Epithelial cell of esophagus (primary cell): ENCODE measurements around the gene SMYD3.
A peak's percentile ranks its signal among the peaks of the same experiment; 100 is the strongest.

Experiments used
- DNase-seq: peaks from one replicate; pipeline ENCODE4 v3.0.0; 2010; ENCODE audit warnings: low read depth
- H3K4me3 ChIP-seq: 2 replicates; pipeline ENCODE4 v1.5.1; 2011; ENCODE audit warnings: mild to moderate bottlenecking, low read length, control low read depth
- TF ChIP-seq, protein P1 (sequence below): IDR thresholded peaks from 2 replicates; pipeline ENCODE4 v1.5.1; 2011; ENCODE audit warnings: low read depth, mild to moderate bottlenecking, low read length, control low read depth, inconsistent platforms; ENCODE audit not compliant: insufficient read depth; ENCODE audit errors: missing control alignments

SMYD3 gene

DNA sequence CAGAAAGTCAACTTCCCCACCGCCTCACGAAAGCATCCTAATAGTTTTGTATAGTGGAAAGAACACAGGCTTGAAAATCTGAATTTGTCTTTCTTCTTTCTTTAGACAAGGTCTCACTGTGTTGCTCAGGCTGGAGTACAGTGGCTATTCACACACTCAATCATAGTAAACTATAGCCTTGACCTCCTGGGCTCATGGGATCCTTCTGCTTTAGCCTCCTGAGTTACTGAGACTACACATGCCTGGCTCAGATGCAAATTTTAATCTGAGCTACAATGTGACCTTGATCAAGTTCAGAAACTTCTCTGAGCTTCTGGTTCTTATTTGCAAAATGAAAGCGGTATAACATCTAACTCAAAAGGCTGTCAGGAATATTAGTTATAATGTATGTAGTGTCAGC lies 362.1 kb downstream of the SMYD3 start:
- H3K4me3 ChIP-seq, result no peak overlapping the region
- no peak for DNase-seq
- TF ChIP-seq, protein P1, sequence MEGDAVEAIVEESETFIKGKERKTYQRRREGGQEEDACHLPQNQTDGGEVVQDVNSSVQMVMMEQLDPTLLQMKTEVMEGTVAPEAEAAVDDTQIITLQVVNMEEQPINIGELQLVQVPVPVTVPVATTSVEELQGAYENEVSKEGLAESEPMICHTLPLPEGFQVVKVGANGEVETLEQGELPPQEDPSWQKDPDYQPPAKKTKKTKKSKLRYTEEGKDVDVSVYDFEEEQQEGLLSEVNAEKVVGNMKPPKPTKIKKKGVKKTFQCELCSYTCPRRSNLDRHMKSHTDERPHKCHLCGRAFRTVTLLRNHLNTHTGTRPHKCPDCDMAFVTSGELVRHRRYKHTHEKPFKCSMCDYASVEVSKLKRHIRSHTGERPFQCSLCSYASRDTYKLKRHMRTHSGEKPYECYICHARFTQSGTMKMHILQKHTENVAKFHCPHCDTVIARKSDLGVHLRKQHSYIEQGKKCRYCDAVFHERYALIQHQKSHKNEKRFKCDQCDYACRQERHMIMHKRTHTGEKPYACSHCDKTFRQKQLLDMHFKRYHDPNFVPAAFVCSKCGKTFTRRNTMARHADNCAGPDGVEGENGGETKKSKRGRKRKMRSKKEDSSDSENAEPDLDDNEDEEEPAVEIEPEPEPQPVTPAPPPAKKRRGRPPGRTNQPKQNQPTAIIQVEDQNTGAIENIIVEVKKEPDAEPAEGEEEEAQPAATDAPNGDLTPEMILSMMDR, result no peak

DNA sequence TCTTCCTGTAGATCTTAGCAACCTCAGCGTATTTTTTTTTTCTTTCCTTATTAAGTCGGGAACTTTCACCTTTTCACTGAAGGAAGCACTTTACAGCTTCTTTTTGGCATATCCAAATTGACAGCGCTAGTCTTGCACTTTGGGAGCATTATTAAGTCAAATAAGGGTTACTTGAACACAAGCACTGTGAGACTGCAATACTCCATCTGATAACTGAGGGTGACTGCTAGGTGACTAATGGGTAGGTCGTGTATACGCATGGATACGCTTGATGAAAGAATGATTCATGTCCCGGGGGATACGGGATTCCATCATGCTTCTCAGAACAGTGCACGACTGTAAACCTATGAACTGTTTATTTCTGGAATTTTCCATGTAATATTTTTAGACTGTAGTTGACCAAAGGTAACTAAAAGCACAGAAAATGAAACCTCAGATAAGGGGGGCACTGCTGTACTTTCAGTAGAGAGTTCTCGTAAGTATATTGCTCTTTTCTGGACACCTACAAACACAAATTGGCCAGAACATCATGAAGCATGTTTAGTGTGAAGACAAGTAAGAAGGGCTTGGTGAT lies 364.7 kb downstream of the SMYD3 start:
- DNase-seq, result peak; percentile 95
- TF ChIP-seq, protein P1, result no peak
- no peak overlapping the region for H3K4me3 ChIP-seq

DNA sequence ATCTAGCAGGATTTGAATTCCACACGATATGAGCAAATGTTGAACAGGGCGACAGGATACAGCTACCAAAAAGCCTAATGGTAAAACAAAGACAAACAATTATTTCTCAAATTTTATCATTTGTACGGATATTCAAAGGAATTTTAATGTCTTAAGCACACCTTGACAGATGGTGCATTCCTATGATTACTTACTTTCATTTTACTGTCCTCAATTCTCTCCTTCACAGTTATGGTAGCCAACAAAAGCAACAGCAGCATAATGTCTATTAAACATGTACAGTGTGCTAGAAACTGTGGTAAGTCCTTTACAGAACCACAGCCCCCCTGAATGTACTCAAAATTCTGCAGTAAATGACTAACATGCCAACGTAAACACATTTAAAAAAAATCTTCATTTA lies 365.8 kb downstream of the SMYD3 start:
- TF ChIP-seq, protein P1, result no peak
- DNase-seq, result no peak

DNA sequence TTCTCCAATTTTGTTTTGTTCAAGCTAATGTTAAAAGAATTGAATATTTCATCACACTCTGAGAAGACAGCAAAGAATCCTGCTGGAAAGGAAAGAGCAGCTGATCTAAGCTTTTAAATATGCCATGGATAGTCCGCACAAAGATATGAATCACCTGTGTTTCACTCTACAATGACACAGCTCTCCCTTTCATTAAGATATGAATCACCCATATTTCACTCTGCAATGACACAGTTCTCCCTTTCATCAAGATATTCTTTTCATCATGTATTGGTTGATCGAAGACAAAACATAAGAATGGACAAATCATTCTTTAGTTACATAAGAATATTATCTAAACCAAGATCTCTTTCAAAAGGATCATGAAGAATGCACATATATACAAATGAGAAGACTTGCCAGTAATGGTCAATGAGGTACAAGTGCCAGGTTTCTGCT lies 367.3 kb downstream of the SMYD3 start:
- H3K4me3 ChIP-seq, result no peak overlapping the region
- DNase-seq, result peak; percentile 96
- TF ChIP-seq, protein P1, result no peak

More for the DNA sequence above, 365.8 kb downstream of the SMYD3 start:
- H3K4me3 ChIP-seq, result no peak overlapping the region

DNA sequence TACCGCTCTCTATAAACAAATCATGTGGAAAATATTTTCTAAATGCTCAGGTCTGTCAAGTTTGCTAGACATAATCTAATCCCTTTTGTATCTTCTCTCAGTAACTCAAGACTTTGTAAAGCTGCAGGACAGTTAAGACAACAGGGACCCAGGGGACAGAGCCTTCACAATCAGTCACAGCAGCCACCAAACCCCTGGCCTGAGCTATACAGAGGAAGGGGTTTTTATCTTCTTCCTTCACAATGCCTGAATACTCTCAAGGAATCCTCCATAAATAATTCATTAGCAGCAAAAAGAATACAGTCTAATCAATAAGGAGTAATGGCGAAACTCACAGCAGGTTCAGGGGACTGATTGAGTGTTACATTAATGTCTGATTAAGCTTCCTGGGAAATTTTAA lies 368.3 kb downstream of the SMYD3 start:
- H3K4me3 ChIP-seq, result no peak overlapping the region
- DNase-seq, result no peak
- TF ChIP-seq, protein P1, result no peak

DNA sequence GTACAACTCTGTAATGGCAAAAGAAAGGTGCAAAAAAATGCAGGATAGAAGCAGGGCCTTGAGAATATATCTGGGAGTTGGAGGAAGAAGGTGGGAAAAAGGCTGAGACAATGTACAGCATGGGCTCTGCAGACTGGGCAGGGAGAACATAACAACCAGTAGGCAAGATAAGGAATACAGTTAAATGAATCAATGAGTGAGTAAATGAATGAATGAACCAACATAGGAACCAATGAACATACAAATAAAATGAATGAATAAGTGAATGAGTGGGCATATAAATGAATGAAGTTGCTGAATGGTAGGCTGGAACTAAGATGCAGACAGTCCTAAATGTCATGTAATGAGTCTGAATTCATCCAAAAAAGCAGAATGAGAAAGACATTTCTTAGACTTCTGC lies 370.6 kb downstream of the SMYD3 start:
- DNase-seq, result no peak
- H3K4me3 ChIP-seq, result no peak overlapping the region
- TF ChIP-seq, protein P1, result no peak

DNA sequence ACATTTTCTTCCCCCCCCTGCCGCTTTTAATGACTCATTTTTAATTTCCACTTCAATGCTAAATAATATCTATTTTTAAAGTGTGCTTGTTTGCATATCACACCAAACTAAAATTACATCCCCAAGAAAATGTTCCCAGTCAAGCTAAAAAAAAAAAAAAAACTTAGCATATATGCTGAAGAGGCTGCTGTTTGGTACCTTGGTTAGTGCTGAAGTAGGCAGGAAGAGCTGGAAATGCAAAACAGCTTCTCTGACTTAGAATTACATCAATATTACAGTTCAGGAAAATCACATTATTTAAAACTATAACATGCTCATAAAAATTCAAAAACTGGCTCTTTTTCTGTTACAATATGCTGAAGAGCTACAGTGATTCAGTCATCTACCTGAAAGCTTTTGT lies 372.3 kb downstream of the SMYD3 start:
- TF ChIP-seq, protein P1, result no peak
- no peak for DNase-seq
- no peak overlapping the region for H3K4me3 ChIP-seq
